HG02884 (cell line): ENCODE results near the gene MGLL.
"Not testable (repeated sequence)": the region's sequence is repeated elsewhere in the genome, so short reads cannot be mapped to it uniquely, and the experiment has no call there.

Experiments used
- ATAC-seq: cut with Tn5 transposase; IDR thresholded peaks from one replicate; pipeline ENCODE4 v1.9.1; 2021; ENCODE audit warnings: mild to moderate bottlenecking, moderate library complexity; ENCODE audit not compliant: unreplicated experiment

Gene MGLL

DNA sequence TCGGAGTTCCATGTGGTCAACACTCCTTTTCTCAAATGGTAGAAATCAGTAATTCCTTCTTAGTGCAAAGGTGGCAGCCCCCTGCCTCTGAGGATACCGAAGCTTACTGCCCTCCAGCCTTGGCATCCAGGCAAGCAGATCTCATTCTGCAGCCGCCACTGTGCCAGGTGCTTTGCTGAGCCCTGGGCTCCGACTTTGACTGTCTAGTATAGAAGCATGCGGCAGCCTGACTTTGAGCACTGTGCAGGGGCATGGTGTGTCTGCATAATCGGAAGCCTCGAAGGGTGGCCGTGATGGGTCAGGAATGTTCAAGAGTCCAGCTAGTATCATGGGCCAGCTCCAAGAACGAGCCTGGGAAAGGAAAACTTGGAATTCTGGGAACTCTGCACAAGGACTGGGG, 109.9 kb downstream of the MGLL start:
- no peak for ATAC-seq

DNA sequence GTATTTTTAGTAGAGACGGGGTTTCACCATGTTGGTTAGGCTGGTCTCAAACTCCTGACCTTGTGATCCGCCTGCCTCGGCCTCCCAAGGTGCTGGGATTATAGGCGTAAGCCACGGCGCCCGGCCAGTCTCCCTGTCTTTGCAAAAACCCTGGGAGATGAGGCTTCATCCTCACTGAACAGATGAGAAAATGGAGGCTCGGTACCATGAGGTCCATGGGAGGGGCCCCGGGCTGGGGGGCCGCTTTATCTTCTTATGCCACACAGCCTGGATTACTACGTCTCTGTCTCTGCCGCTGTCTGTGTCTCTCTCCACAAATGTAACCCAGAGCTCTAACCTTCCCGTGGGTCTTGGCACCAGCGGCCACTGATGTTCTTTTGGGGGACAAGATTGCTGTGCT, 110.4 kb downstream of the MGLL start:
- ATAC-seq: no peak

- no peak for ATAC-seq
Observed at GRCh38 chr3:127711021-127711695, 111.2 kb downstream of the MGLL start.

DNA sequence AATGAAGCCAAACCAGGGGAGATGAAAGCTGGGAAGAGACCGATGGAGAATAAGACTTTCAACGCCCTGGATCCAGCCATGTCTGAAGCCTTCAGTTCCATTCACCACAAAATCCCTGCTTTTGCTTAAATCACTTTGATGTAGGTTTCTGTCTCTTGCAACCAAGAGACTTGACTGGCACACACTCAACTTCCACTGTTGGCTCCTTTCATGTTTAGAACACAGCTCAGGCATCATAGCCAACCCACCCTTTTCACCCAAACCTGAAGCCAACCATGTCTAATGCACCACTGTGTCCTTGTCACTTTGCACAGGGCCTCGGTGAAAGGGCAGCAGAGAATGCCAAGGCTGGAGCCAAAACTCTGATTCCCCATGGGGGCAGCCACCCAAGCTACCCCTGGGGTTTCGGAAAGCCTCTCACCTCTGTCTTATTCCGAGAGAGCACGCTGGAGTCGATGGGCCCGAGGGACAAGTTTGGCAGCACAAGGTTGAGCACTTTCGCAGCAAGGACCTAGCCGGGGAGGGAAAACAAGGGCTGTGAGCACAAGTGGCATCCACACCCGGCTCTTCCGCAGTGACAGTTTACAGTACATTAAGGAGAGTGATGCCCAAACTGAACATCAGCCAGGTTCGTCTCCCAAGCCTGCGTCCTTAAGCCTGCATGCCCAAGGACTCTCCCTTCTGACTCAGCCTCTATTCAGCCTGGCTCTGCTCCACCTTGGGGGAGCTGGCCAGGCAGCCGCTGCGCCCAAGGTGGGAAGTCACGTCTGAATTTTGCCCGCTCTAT, 112.0 kb downstream of the MGLL start:
- ATAC-seq: no peak

- no peak for ATAC-seq
Observed at GRCh38 chr3:127709320-127710060, 112.8 kb downstream of the MGLL start.

GRCh38 chr3:127708837-127709236, 113.5 kb downstream of the MGLL start:
- no peak for ATAC-seq

DNA sequence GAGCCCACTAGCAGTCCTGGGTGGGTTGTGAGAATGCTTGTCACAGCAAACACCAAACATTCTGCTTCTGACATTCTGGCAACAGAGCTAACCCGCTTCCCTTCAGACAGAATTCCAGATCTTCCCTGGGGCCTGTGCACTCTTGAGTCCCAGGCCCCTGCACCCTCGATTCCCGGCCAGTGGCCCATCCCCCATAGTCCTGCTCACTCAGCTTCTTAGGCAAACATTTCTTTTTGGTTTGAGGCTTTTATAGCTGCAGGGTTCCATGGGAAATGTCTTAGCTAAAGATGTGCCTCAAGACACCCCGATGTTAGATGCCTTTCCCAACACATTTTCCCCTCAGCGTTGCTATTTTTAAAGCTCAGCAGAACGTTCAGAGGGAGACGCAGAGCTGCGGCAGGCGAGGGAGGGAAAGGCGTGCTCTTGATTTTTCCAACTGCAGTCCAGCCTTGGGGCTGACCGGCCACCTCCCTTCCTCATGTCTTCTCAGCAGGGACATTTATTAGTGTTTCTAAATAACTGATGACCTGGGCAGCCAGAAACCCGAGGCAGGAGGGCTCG, 114.4 kb downstream of the MGLL start:
- ATAC-seq: no peak

DNA sequence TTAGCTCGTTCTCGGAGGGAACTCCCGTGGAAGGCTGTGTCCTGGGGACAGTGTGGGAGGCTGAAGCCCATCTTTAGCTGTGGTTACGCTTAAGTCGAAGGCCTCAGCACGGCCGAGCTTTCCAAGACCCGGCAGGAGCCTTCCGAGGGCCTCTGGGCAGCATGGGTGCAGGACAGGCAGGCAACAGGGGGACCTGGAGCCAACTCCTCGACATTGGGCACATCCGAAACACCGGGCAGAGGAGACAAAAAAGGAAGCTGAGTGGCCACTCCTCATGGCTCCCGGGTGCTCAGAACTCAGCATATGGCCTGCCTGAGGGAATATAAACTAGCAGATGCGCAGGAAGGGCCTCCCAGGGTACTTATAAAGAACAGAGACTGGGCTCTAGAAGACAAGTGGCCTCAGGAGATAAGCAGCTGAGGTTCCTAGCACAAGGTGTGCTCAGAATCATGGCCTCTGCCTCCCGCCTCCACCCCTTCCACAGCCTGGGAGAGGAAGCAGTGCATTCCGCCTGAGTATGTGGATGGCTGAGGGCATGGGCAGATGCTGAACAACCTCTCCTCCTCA, 115.4 kb downstream of the MGLL start:
- no peak for ATAC-seq

GRCh38 chr3:127706312-127706711, 116.0 kb downstream of the MGLL start:
- ATAC-seq: no peak

- not testable (repeated sequence) for ATAC-seq
Observed at GRCh38 chr3:127704840-127705239, 117.5 kb downstream of the MGLL start.

DNA sequence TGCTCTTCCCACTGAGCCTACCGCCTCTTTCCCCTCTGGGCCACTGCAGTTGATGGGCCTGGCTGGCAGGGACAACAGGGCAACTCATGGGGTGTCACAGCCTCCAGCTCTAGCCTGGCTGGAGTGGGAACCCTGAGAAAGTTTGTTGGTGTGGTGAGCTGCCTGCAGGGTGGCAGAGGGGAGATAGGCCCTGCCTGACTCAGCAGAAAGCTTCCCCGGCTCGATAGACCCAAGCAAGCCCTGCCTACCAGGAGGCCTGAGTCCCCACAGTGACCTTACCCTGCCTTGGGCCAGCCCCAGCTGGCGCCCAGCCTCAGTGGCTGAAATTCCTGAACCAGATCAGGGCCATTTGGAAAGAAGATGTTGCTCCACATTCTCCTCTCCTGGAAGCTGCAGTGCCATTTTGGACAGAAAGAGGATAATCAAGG, 120.2 kb downstream of the MGLL start:
- no peak for ATAC-seq

DNA sequence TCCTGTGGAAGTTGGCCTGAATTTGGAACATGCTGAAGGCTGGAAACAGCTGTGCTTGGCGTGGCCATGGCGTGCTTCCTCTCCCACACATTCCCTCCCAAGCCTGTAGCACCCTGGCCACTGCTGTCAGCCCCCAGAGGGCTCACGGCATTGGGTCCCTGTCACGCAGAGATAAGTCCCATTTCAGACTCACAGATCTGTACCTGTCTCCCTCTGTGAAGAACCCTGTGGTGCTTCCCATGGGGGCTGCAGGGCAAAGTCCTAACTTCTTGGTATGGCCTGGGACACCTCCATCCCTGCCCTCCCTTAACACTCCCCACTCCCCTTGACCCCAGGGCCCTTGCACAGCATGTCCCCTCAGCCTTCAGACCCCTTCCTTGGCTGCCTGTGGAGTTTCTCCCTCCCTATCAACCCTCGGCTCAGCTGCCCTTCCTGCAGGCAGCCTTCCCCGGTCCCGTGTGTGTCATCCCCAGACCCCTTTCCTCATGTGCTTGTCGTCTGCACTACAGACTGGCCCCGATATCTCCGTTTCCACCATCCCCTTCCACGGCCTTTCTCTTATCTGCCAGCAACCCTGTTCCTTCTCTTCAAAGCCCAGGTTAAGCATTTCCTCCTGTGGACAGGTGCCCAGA, 120.9 kb downstream of the MGLL start:
- no peak for ATAC-seq

GRCh38 chr3:127700406-127700805, 121.9 kb downstream of the MGLL start:
- ATAC-seq: no peak

- no peak for ATAC-seq
Observed at GRCh38 chr3:127699416-127700300, 122.7 kb downstream of the MGLL start.

DNA sequence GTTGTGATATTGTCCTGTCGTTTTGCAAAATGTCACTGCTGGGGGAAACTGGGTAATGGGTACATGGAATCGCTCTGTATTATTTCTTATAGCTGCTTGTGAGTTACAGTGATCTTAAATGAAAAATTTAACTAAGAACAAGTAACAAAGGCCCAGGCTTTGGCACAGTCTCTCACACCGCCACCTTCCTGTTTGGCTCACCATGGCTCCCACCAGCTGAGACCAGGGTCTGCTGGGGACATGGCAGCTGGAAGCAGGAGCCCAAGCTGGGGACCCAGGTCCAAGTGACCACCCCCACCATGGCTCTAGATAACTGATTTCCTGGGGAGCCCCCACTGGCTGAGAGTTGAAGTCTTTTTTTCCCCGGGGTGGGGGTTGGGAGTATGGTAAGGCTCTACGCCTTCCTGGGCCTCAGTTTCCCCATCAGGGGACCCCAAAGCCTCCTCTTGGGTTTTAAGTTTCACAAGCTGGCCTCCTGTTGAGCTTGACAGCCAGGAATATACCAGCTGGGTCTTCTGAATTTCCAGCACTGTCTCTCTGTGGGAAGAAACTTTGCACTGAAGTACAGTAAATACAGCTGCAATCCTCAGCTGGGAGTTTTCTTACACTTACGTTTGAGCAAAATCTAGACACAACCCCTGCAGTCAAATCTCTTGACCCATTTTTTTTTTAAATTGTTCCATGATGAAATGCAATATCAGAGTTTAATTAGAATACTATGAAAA, 123.5 kb downstream of the MGLL start:
- ATAC-seq: no peak

GRCh38 chr3:127698286-127698685, 124.0 kb downstream of the MGLL start:
- ATAC-seq: no peak

- peak; percentile 70 for ATAC-seq
Observed at GRCh38 chr3:127697551-127698240, 124.6 kb downstream of the MGLL start.

- ATAC-seq: no peak
Observed at GRCh38 chr3:127694467-127695215, 127.7 kb downstream of the MGLL start.
